ENCODE results near the gene ACSL4. TPM values are rescaled to one million over a fixed set of nuclear protein-coding genes. Genes with fewer than 3 reads are reported as not detected.
"Not testable (repeated sequence)": the region's sequence is repeated elsewhere in the genome, so short reads cannot be mapped to it uniquely, and the experiment has no call there.

ACSL4 gene
- total RNA-seq, 1 donor from 2014 or later, result 27.7 TPM

- Histone ChIP-seq H3K27ac (ENCODE audit: low read depth, low read length) (peak overlapping the region; percentile 86), H3K9me3 (ENCODE audit: control insufficient read depth in 3 of 3, low read length in 3 of 3) (no peaks in the 10 kb centered on the region), H3K4me3 (ENCODE audit: low read length in 3 of 3) (peak overlapping the region; percentile 72 to 83 (median 81)), H3K4me1 (ENCODE audit: control insufficient read depth in 3 of 3, insufficient read depth in 3 of 3, low read length in 3 of 3) (peaks cover 0 to 2% (median 0%) of the 10 kb centered on the region in 3 donors), H3K27me3 (ENCODE audit: control insufficient read depth in 3 of 3, insufficient read depth in 3 of 3, low read length in 3 of 3) (no peaks in the 10 kb centered on the region), H3K9ac (ENCODE audit: low read depth in 1 of 3, low read length in 3 of 3) (peak overlapping the region; percentile 78 to 80 (median 78)), H3K36me3 (ENCODE audit: control insufficient read depth in 3 of 3, insufficient read depth in 3 of 3, low read length in 3 of 3) (no peaks in the 10 kb centered on the region)
Measured at GRCh38 chrX:109733613-109734083, 591 bp upstream of the ACSL4 start.

- Histone ChIP-seq H3K36me3 (ENCODE audit: control insufficient read depth in 3 of 3, insufficient read depth in 3 of 3, low read length in 3 of 3) (no peaks in the 10 kb centered on the region), H3K9me3 (ENCODE audit: control insufficient read depth in 3 of 3, low read length in 3 of 3) (no peaks in the 10 kb centered on the region), H3K27me3 (ENCODE audit: control insufficient read depth in 3 of 3, insufficient read depth in 3 of 3, low read length in 3 of 3) (no peaks in the 10 kb centered on the region), H3K9ac (ENCODE audit: low read depth in 1 of 3, low read length in 3 of 3) (peak overlapping the region; percentile 84 to 88 (median 85)), H3K27ac (ENCODE audit: low read depth, low read length) (peak overlapping the region; percentile 86), H3K4me3 (ENCODE audit: low read length in 3 of 3) (peak overlapping the region; percentile 71 to 87 (median 82)), H3K4me1 (ENCODE audit: control insufficient read depth in 3 of 3, insufficient read depth in 3 of 3, low read length in 3 of 3) (peaks cover 0 to 10% (median under 1%) of the 10 kb centered on the region in 3 donors)
Measured at GRCh38 chrX:109732017-109732801, 848 bp downstream of the ACSL4 start.

GRCh38 chrX:109728173-109728535 lies 4.9 kb downstream of the ACSL4 start:
- H3K27me3 ChIP-seq (ENCODE audit: control insufficient read depth in 3 of 3, insufficient read depth in 3 of 3, low read length in 3 of 3), result no peaks in the 10 kb centered on the region
- no peak overlapping the region for H3K9ac ChIP-seq (ENCODE audit: low read depth in 1 of 3, low read length in 3 of 3)
- H3K36me3 ChIP-seq (ENCODE audit: control insufficient read depth in 3 of 3, insufficient read depth in 3 of 3, low read length in 3 of 3), result no peaks in the 10 kb centered on the region
- peaks cover 0 to 8% (median 3%) of the 10 kb centered on the region in 3 donors for H3K4me1 ChIP-seq (ENCODE audit: control insufficient read depth in 3 of 3, insufficient read depth in 3 of 3, low read length in 3 of 3)
- peak overlapping the region in 1 of 3 donors; percentile 43 for H3K4me3 ChIP-seq (ENCODE audit: low read length in 3 of 3)
- peak overlapping the region; percentile 20 for H3K27ac ChIP-seq (ENCODE audit: low read depth, low read length)
- no peaks in the 10 kb centered on the region for H3K9me3 ChIP-seq (ENCODE audit: control insufficient read depth in 3 of 3, low read length in 3 of 3)

DNA sequence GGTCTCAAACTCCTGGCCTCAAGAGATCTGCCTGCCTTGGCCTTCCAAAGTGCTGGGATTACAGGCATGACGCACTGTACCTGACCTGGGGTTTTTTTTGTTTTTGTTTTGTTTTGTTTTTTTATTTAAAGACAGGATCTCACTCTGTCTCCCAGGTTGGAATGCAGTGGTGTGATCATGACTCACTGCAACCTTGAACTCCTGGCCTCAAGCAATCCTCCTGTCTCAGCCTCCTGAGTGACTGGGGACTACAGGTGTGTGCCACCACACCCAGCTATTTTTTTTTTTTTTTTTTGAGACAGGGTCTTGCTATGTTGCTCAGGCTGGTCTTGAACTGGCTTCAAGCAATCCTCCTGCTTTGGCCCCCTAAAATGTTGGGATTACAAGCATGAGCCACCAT lies 8.1 kb downstream of the ACSL4 start:
- H3K27me3 ChIP-seq (ENCODE audit: control insufficient read depth in 3 of 3, insufficient read depth in 3 of 3, low read length in 3 of 3); H3K4me3 ChIP-seq (ENCODE audit: low read length in 3 of 3); H3K9ac ChIP-seq (ENCODE audit: low read depth in 1 of 3, low read length in 3 of 3); H3K9me3 ChIP-seq (ENCODE audit: control insufficient read depth in 3 of 3, low read length in 3 of 3); H3K27ac ChIP-seq (ENCODE audit: low read depth, low read length); H3K36me3 ChIP-seq (ENCODE audit: control insufficient read depth in 3 of 3, insufficient read depth in 3 of 3, low read length in 3 of 3); H3K4me1 ChIP-seq (ENCODE audit: control insufficient read depth in 3 of 3, insufficient read depth in 3 of 3, low read length in 3 of 3): not testable (repeated sequence)

- Histone ChIP-seq H3K36me3 (ENCODE audit: control insufficient read depth in 3 of 3, insufficient read depth in 3 of 3, low read length in 3 of 3) (no peaks in the 10 kb centered on the region), H3K27me3 (ENCODE audit: control insufficient read depth in 3 of 3, insufficient read depth in 3 of 3, low read length in 3 of 3) (no peaks in the 10 kb centered on the region)
Measured at GRCh38 chrX:109720947-109721346, 12.1 kb downstream of the ACSL4 start.

DNA sequence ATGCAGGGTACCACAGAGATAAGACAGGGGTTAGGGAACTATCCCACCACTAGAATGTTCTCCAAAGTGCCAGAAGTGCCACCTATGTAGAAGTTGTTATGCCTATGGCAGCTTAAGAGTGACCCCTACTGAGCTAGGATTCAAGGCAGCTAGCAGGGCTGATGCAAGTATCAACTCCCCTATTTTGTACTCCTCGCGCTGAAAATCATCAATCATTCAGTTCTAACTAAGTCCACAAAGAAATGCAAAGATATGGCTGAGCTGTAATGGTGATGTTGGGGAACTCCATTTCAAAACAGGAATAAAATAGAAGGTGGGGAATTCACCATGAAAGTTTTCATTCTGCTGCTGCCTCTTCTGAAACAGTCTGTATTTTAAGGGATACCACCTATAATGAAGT lies 13.8 kb downstream of the ACSL4 start:
- no peak overlapping the region for H3K27ac ChIP-seq (ENCODE audit: low read depth, low read length)
- peaks cover 0 to 12% (median 5%) of the 10 kb centered on the region in 3 donors for H3K4me1 ChIP-seq (ENCODE audit: control insufficient read depth in 3 of 3, insufficient read depth in 3 of 3, low read length in 3 of 3)
- H3K4me3 ChIP-seq (ENCODE audit: low read length in 3 of 3), result no peak overlapping the region
- H3K27me3 ChIP-seq (ENCODE audit: control insufficient read depth in 3 of 3, insufficient read depth in 3 of 3, low read length in 3 of 3), result no peaks in the 10 kb centered on the region
- no peaks in the 10 kb centered on the region for H3K36me3 ChIP-seq (ENCODE audit: control insufficient read depth in 3 of 3, insufficient read depth in 3 of 3, low read length in 3 of 3)
- H3K9me3 ChIP-seq (ENCODE audit: control insufficient read depth in 3 of 3, low read length in 3 of 3), result no peaks in the 10 kb centered on the region
- H3K9ac ChIP-seq (ENCODE audit: low read depth in 1 of 3, low read length in 3 of 3), result no peak overlapping the region

More at GRCh38 chrX:109720947-109721346, 12.1 kb downstream of the ACSL4 start:
- Histone ChIP-seq H3K9me3 (ENCODE audit: control insufficient read depth in 3 of 3, low read length in 3 of 3) (no peaks in the 10 kb centered on the region), H3K9ac (ENCODE audit: low read depth in 1 of 3, low read length in 3 of 3) (no peak overlapping the region), H3K4me1 (ENCODE audit: control insufficient read depth in 3 of 3, insufficient read depth in 3 of 3, low read length in 3 of 3) (peaks cover 0 to 9% (median 5%) of the 10 kb centered on the region in 3 donors), H3K27ac (ENCODE audit: low read depth, low read length) (no peak overlapping the region), H3K4me3 (ENCODE audit: low read length in 3 of 3) (no peak overlapping the region)

DNA sequence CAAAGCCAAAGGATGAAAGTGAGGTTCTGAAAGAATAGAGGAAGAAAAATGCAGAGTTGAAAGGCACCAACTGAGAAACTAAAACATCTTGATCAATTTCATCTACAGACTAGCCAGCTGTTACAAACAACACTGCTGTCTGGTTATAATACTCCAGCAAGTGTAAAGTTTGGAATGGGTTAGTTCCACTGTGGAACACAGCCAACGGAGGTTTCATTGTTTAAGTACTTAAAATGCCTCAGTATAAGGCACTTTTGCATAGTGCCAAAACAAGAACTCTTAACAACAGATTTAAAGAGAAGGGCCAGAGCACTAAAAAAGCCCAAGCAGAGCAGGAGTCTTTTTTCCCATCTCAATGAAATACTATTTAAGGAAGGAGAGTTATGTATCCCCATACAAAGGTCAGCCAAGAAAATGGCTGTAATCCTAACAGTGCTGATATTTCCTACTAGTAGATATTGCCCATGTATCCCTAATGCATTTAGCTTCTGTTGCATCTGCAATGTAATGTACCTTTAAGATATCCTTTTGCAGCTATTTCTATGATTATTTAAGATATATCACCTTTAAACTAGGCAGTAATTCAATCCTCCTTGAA lies 16.5 kb downstream of the ACSL4 start:
- no peak overlapping the region for H3K27ac ChIP-seq (ENCODE audit: low read depth, low read length)
- no peaks in the 10 kb centered on the region for H3K36me3 ChIP-seq (ENCODE audit: control insufficient read depth in 3 of 3, insufficient read depth in 3 of 3, low read length in 3 of 3)
- H3K27me3 ChIP-seq (ENCODE audit: control insufficient read depth in 3 of 3, insufficient read depth in 3 of 3, low read length in 3 of 3), result no peaks in the 10 kb centered on the region
- H3K4me3 ChIP-seq (ENCODE audit: low read length in 3 of 3), result no peak overlapping the region
- H3K9me3 ChIP-seq (ENCODE audit: control insufficient read depth in 3 of 3, low read length in 3 of 3), result no peaks in the 10 kb centered on the region
- peaks cover 0 to 12% (median 5%) of the 10 kb centered on the region in 3 donors for H3K4me1 ChIP-seq (ENCODE audit: control insufficient read depth in 3 of 3, insufficient read depth in 3 of 3, low read length in 3 of 3)
- H3K9ac ChIP-seq (ENCODE audit: low read depth in 1 of 3, low read length in 3 of 3), result no peak overlapping the region

GRCh38 chrX:109714340-109714958 lies 18.6 kb downstream of the ACSL4 start:
- no peaks in the 10 kb centered on the region for H3K36me3 ChIP-seq (ENCODE audit: control insufficient read depth in 3 of 3, insufficient read depth in 3 of 3, low read length in 3 of 3)
- H3K27me3 ChIP-seq (ENCODE audit: control insufficient read depth in 3 of 3, insufficient read depth in 3 of 3, low read length in 3 of 3), result no peaks in the 10 kb centered on the region
- no peak overlapping the region for H3K9ac ChIP-seq (ENCODE audit: low read depth in 1 of 3, low read length in 3 of 3)
- no peaks in the 10 kb centered on the region for H3K9me3 ChIP-seq (ENCODE audit: control insufficient read depth in 3 of 3, low read length in 3 of 3)
- H3K4me3 ChIP-seq (ENCODE audit: low read length in 3 of 3), result no peak overlapping the region
- H3K27ac ChIP-seq (ENCODE audit: low read depth, low read length), result no peak overlapping the region
- H3K4me1 ChIP-seq (ENCODE audit: control insufficient read depth in 3 of 3, insufficient read depth in 3 of 3, low read length in 3 of 3), result peaks cover 3 to 12% (median 5%) of the 10 kb centered on the region in 3 donors

DNA sequence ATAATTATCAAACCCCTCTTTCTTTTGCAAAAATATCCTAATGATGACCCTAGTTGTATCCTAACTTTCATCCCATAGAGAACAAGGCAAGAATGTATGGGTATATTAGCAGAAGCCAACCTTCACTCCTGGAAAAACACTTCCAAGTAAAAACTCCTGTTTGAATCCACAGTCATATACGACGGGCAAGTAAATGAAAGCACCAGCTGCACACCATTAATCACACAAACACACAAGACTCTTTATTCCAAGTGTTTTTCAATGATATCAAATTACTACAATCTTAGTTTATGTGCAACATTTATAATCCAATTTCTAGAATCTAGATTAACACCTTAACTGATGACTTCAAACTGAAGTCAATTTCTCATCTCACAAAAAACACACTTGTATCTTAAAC lies 22.9 kb downstream of the ACSL4 start:
- H3K4me1 ChIP-seq (ENCODE audit: control insufficient read depth in 3 of 3, insufficient read depth in 3 of 3, low read length in 3 of 3), result peaks cover 3 to 5% (median 4%) of the 10 kb centered on the region in 3 donors
- H3K9me3 ChIP-seq (ENCODE audit: control insufficient read depth in 3 of 3, low read length in 3 of 3), result no peaks in the 10 kb centered on the region
- no peak overlapping the region for H3K27ac ChIP-seq (ENCODE audit: low read depth, low read length)
- H3K4me3 ChIP-seq (ENCODE audit: low read length in 3 of 3), result no peak overlapping the region
- H3K36me3 ChIP-seq (ENCODE audit: control insufficient read depth in 3 of 3, insufficient read depth in 3 of 3, low read length in 3 of 3), result no peaks in the 10 kb centered on the region
- no peak overlapping the region for H3K9ac ChIP-seq (ENCODE audit: low read depth in 1 of 3, low read length in 3 of 3)
- no peaks in the 10 kb centered on the region for H3K27me3 ChIP-seq (ENCODE audit: control insufficient read depth in 3 of 3, insufficient read depth in 3 of 3, low read length in 3 of 3)

Measured in skeletal muscle tissue (tissue), 4 donors.